GM21737 (cell line): Measurements from ENCODE around the gene METTL25B.

Experiments used
- ATAC-seq: cut with Tn5 transposase; IDR thresholded peaks from one replicate; pipeline ENCODE4 v1.9.1; 2021; ENCODE audit warnings: mild to moderate bottlenecking, moderate library complexity; ENCODE audit not compliant: unreplicated experiment

METTL25B gene

DNA sequence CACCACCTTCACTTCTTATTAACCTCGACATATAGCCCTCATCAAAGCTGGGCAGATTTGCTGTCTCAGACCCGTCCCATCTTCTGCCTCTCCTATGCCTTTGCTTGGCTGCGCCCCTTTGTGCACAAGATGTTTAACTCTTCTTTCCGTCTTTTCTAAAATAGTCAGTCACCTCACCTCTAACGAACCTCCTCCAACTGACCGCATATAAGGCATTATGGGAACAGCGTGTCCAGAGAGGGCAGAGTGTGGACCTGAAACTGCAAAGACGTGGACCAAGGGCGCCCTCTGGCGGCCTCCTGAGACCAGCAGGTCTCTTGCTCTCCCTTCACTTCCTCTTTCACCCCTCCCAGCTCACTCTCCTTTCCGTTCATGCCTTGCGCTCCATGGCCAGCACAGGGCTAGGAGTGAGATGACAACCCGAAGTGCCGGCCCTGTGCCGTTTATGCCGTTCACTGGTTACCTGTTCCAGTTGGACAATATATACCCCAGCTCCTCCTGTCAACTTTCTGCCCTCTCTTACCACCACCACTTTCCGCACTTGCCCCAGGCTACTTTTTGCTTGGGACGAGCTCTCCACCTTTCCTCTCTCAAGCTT lies 2.5 kb upstream of the METTL25B start:
- peak; percentile 35 for ATAC-seq

DNA sequence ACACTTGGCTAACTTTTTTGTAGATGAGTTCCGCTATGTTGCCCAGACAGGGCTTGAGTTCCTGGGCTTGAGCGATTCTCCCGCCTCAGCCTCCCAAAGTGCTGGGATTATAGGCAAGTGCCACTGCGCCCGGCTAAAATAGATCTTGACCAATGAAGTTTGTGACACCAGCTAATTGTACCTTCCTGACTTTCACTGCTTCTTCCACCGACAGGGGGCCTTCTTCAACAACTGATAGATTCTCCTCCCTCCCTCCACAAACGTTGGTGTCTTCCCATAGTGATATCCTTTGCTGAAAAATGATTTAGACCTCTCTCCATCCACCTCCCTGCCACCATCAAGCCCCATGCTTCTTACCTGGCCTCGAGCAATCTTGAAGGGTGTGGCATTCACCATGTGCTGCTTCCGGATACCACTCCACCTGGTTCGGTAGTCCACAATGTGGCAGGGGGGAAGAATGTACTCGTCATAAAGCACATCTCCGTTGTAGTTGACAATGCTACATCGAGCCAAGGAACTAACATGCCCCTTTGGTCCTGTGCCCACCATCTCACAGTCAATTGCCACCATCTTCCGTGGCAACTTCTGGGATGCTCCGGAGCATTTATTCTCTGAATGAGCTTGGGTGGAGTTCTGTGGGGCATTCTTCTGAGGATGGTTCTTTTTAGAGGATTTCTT lies 1.6 kb upstream of the METTL25B start:
- ATAC-seq, result no peak

DNA sequence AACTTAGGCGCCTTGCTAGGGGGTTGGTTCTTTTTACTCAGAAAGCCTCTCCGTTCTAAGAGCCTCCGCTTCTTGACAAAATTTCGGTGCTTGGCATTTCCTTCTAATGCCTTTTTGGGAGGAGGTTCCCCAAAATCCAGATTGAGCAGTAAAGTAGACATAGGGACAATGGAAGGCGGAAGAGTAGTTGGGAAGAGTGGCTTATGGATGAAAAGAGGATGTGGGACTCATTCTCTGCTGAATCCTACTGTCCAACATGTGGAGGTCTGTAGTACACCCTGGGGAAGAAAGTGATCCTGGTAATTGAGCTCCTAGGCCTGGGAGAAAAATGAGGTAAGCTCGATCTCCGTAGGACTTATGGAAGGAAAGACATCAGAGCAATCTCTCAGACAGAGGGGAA lies 777 bp upstream of the METTL25B start:
- no peak for ATAC-seq

DNA sequence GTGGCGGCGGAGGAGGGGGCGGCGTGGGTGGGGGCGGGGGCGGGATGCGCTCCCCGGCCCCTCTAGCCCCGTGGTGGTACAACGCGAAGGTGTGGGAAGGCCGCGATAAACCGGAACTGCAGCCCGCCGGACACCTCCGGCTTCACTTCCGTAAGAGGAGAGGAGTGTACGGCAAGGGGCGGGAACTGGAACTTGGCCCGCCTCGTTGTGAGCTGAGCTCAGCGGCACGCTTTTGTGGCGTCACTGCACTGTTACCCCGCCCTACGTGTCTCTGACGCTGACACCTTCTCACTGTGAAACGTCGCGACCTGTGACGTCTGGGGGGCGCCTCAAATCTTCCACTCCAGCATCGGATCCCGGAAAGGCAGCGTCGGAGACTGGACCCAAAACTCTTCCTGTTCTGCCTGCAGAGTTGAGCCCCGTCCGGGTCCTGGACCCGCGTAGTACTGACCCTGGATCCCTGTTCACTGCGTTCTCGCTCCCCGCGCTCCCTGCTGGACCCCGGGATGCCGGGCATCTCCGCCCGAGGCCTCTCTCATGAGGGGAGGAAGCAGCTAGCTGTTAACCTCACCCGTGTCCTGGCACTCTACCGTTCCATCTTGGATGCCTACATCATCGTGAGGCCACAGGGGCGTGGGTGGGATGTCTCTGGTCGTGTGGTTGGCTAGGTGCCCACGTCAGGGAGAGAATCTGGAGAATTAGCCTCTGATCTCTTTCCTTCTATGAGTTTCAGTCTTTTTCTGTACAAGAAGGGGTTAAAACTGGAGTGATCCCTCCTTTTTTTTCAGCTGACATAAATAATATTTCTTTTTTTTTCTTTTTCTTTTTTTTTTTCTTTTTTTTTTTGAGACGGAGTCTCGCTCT lies 562 bp downstream of the METTL25B start, which contains the start of gene ISG20L2:
Gene ISG20L2 (minus strand): TSS at position 168 of the 864 bp plus-strand sequence. CDS start 1,114 bp downstream, outside the sequence.
- ATAC-seq, result peak; percentile 81

DNA sequence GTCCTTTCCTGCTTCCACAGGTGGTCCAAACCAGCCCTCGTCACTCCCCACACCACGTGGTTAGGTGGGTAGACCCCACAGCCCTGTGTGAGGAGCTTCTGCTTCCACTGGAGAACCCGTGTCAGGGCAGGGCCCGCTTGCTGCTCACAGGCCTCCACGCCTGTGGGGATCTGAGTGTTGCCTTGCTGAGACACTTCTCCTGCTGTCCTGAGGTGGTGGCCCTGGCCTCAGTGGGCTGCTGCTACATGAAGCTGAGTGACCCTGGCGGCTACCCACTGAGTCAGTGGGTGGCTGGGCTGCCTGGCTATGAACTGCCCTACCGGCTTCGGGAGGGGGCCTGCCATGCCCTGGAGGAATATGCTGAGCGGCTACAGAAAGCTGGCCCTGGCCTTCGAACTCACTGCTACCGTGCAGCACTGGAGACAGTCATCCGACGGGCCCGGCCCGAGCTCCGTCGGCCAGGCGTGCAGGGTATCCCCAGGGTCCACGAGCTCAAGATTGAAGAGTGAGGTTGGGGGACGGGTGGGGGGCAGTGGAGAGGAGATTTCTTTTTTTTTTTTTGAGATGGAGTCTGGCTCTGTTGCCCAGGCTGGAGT lies 5.8 kb downstream of the METTL25B start:
- ATAC-seq, result no peak

DNA sequence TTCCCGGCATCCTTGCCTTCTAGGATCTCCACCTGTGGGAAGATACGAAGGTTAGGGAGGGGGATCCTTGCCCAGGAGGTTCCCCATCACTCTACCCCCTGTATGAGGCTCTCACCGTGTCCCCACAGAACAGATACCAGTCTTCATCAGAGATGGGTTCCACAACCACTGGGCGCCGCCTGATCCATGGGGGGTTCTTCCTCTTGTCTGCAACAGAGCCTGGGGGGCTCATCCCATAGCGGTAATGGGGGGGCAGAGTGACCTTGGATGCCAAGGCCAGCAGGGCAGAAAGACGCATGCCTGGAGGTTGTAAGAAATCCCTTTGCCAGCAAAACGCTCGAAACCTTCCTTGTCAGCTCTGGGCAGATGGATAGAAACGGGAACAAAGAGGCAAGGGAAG lies 10.1 kb downstream of the METTL25B start:
- ATAC-seq, result no peak

DNA sequence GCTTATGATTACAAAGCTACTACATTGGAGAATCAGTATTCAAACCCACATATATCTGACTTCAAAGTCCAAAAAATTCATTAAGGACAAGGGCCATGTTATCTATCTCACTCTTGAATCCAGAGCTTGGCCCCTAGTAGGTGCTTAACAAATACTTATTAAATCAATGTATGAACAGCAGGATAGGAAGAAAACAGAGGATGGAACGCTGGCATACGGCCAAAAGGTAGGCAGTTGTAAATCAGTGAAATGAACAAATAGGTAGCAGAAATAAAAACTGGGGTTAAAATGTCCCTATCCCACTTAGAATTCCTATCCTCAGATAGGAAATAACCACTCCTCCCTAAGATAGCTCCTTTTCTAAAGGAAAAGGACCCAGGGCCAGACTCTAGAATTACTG lies 10.6 kb downstream of the METTL25B start:
- no peak for ATAC-seq

DNA sequence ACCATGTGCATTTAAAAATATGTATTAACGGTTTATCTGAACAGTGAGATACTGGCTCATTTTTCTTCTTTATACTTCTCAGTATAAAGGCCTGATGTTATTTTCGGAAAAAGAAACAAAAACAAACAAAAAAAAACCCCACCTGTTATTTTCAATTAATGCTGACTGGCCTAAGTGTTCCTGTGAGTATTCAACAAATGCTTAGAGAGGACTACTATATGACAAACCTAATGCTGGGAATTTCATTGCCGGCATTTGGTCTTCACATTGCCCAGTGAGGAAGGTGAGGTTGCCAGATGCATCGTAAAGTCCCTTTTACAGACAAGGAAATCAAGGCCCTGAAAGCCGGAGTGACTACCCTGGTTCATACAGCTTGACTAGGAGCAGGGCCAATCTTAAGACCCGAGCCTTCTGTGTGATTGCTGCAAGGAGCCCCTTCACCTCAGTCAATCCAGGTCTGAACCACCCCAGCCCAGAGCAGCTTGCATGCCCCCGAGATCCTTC lies 12.0 kb downstream of the METTL25B start:
- no peak for ATAC-seq

DNA sequence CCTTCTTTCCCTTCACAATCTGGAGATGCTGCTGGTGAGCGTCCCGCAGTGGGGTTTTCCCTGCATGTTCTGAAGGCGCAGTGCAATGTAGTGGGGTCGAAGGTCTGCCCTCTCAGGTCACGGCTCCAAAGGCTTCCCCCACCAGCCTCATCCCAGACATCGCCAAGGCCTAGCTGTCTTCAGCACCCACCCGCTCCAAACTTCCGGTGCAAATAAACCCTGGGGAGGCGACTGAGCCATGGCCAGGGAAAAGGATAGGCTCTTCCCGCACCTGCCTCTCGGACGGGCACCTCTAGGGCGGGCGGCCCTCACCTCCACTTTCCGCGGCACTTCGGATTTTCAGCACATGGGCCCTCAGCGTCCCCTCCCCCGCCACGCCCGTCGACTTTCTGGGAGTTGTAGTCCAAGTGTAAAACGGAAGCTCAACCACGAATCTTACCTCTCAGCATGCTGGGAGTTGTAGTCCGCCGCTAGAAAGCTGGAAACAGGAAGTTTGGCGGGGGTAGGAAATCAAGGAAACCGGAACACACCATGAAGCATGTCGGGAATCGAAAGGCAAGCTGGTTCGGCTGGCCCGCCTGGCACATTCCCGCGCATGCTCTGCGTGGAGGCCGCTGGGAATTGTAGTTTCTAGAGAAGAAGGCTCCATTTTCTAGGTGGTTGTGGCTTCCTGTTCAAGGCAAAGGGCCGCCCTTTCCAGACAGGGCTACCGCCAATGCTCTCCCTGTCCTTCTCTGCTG lies 12.6 kb downstream of the METTL25B start, which contains the start of gene MRPL24:
Gene MRPL24 (minus strand): TSS at position 348 of the 740 bp plus-strand sequence. CDS start 2,384 bp downstream, outside the sequence.
- ATAC-seq, result peak; percentile 68

DNA sequence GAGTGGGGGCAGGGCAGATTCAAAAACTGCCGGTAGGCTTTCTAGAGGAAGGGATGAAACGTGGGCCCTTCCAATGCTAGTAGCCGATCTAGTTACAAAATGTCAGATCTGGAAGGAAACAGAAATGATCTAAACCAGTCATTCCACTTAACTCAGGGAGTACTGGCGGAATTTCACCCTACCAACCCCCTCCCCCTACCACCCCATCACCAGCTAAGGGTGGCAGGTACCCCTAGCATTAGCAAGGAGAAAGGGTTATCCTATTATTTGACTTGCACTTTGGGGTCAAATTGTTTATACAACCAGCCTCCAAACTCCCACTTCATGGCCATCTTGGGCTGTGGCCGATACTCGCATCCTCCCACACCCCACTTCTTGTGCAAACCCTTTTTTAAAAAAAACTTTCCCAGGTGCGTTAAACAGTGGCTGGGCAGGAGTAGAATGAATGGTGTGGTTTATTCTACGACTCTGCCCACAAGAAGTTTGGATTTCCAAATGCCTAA lies 13.3 kb downstream of the METTL25B start:
- ATAC-seq, result peak; percentile 2

DNA sequence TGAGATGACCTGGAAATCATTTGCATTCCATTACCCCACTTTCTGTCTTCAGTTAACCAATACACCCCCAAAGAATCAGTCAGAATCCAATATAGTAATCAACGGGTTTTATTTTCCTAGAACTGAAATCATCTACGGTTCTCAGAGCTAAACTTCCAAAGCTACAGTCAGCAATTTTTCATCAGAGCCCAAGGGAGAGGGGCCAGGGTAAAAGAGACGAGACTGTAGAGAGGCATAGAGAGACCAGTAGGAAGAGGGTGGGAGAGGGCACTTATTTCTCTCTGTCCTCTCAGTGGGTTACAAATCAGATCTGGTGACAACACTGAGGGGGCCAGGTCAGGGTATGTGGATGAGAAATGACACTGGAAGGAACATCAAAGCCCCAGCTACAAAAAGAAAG lies 13.7 kb downstream of the METTL25B start:
- no peak for ATAC-seq

DNA sequence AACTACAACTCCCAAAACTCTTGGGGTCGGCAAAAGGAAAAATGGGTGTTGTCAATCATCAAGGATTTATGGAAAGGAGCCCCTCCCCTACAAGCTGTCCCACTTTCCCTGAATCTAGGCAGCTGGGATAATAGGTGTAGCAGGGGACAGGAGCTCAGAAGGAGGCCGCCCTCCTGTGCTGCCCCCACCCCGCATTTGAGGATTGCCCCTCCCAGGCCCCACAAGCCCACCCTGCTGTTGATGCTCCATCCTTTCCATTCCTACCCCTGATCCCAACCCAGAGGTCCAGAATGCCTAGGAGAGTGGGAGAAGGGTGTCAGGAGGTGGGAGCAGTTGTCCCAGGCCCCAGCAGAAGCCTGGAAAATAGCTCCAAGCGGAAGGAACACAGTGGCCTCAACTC lies 14.5 kb downstream of the METTL25B start:
- ATAC-seq, result no peak

DNA sequence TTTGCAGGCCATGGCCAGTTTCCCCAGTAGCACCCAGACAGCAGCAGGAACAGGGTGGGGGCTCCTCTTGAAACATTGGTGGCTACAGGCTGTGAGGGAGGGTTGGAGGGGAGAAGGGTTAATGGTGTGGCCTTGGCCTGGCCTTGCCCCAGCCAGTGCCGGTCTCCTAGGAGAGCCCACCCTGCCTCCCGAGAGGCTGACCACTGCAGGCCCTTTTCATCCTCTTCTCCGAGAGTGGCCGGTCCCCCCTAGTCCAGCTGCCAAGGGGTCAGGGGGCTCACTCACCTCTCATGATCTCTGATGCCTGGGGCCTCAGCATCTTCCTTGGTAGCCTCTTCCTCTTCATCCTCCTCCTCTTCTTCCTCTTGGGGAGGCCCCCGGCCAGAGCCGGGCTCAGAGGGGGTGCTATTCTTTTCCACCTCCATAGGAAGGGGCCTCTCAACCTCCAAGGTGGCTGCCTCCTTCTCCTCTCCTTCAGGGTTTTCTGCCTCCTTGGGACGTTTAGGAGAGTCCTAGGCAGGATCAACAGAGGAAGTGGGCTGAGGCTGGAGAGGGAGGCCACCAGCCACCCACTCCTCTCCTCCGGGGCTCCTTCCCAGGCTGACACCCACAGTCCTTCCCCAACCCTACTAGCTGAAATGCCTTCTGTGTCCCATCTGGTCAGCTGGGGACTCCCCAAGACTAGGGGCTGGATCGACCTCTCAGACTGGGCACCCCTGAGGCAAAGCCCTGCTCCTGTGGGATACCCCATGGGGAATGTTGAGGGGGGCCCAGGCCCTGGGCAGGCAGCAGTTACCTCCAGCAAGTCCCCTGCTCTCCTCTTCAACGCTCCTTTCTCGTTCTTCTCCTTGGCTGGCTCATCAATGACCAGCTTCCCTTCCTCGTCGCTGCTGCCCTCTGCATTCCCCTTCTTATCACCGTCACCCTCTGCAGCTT lies 15.4 kb downstream of the METTL25B start:
- ATAC-seq, result no peak

DNA sequence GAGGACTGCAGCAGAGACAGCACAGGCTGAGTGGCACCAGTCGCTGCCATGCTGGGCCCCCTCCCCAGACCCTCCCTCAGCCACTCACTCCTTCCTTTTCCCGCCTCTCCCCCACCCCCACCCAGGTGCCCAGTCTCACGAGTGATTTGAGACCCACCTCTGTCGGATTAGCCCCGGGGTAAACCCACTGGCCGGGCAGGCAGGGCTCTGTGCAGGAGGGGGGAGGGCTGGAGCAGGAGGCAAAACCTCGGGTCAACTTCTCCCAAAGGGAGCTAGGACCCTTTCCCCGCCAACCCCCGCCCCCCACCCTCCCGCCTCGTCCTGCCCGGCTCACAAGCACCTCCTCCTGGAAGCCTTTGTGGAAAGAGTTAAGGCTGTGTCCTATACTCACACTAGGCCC lies 16.1 kb downstream of the METTL25B start:
- ATAC-seq, result no peak

DNA sequence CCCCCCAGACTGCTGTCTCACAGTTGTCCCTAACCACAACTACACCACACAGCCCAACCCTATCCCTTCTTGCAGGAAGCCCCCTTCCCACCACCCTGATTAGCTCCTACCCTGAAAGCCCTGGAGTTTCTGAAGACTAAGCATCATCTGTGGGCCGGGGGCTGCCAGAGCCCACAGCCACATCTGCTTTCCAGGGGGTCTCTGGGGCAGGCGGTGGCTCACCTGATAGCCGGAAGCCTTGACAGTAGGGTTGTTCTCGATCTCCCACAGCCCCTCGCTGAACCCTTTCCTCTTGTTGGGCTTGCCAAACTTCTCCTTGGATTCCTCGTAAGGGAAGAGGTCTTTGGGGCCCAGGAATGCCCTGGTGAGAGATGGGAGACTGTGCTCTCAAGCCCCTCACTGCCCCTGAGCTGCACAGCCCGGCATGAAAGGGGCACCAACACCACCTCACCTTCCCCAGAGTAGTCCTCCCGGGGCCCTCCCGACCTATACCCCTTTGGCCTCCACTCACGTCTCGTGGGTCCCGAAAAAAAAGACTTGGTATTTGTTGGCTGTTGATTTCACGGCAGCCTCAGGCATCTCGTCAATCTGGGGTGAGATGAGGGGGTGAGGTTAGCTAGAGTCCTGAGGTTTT lies 16.6 kb downstream of the METTL25B start:
- no peak for ATAC-seq

DNA sequence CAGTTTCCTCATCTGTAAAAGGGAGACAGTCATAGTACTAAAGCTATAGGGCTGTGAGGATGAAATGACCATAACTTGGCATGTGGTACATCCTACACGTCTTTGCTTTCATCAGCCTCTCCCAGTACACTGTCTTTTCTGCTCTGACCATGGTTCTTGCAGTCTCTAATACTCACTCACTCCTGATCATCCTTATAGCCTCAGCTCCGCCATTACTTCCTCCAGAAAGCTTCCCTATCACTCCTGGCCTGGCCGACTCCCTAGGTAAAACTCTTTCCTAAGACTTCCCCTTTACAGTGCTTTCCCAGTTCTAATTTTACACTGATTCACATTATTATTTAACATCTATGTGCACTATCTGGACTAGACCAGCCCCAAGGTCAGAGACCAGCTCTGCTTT lies 17.6 kb downstream of the METTL25B start:
- ATAC-seq, result no peak

DNA sequence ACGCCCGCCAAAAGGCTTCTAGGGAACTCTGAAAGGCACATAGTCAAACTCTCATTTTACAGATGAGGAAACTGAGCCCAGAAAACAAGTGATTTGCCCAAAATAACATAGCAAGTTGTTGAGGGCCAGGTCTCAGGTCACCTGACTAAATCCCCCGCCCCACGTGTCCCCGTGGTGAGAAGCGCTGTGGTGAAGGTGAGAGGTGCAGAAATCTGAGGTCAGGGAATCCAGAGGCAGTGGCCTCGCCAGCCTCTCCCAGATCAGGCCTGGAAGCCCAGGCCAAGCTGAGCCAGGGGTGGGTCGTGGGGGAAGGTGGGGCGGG lies 18.1 kb downstream of the METTL25B start:
- no peak for ATAC-seq

DNA sequence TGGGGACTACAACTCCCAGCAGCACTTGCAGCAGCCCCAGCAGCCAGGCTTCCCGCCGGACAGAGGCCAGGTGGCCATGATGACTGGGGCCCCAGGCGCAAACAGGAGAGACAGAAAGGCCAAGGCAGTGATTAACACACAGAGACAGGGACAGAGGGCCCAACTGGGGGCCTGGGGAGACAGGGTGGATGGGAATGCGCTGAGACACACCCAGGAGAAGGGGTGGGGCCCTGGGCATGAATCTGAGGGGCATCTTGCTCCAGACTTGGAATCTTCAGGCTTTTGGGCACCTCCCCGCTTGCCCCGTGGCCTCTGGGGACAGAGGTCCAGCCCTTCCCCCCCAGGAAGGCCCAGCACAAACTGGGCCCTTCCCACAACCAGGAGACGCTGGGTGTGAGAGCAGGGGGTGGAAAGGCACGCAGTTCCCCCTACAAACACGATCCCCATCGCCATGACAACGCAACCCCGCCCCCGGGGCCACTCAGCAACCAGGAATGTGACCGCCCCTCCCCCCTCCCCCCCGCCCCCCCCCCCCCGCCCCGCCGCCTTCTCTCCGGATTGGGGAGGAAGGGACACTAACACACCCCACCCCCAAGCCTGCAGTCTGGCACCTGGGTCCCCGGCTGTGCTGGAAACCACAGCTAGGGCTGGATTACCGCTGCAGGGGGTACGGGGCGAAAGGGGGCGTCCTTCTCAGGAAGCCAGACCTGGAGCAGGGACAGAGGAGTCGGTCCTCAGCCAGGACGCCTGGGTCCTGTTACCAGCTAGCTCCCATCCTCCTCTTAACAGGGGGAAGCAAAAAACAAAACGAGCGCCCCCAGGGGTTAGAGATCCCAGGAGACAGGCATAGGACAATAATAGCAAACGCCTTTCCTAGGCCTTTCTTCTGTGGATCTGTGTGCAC lies 18.7 kb downstream of the METTL25B start:
- no peak for ATAC-seq
